GM08714 (cell line): ENCODE measurements around the gene CRYBA2.

Experiments
- H3K4me3 ChIP-seq: fragments of 200-500 bp; sonication (Bioruptor generic); 2 replicates; pipeline ENCODE4 v1.5.1; 2014; ENCODE audit warnings: mild to moderate bottlenecking, low read length, inconsistent platforms
- ZNF274 ChIP-seq: IDR thresholded peaks from 2 replicates; pipeline ENCODE4 v1.6.1; 2012; ENCODE audit warnings: mild to moderate bottlenecking, low read depth, low read length

CRYBA2 gene

DNA sequence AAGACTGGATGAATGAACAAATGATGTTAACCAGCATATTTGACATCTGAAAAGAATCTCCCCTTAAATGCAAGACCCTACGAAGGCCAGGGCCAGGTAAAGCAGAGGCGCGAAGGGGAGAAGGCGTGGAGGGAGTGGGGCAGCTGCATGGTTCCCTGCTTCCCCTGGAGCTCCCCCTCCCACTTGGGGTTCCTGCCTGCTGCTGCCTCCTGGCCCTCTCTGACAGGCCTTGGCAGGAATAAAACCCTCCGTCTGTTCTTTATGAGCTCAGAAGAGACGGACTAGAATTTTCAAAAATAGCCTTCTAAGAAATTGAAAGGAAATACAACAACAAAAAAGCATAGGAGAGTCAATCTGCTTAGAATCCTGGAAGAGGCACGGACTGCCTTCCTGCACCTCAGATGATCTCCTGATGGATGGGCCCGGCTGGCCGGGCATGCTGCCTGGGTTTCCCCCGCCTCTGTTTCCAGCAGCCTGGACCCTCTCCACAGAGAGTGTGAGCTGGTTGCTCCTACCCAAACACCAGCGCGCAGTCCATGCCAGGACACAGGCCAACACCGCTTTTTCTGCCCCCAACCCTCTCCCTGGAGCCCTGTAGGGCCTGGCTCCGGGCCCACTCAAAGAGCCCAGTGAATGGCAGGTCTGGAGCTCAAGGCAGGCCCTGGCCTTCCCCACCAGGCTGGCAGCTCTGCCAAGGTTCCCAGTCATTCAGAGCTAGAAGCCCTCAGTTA, 24.1 kb upstream of the CRYBA2 start:
- no peak overlapping the region for H3K4me3 ChIP-seq
- no peak for TF ChIP-seq ZNF274

DNA sequence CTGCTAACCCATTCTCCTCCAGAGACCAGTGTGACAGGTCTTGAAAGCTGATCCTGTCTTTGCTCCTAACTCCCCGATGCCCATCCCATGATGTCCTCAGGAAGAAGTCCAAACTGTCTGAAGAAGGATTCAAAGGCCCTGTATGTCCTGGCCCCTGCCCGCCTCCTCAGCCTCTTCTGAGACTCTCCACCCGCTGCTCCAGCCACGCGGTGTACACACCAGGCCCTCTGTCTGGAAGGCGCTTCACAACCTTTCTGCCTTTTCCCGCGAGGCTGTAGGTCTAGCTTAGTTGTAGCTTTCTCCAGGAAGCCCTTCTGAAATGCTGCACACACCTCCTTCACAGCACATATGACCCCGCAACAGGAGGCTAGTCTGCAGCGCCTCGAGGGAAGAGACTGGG, 23.5 kb upstream of the CRYBA2 start:
- no peak for TF ChIP-seq ZNF274
- H3K4me3 ChIP-seq, result no peak overlapping the region

GRCh38 chr2:219010873-219011272, 17.7 kb upstream of the CRYBA2 start:
- no peak for TF ChIP-seq ZNF274
- no peak overlapping the region for H3K4me3 ChIP-seq

DNA sequence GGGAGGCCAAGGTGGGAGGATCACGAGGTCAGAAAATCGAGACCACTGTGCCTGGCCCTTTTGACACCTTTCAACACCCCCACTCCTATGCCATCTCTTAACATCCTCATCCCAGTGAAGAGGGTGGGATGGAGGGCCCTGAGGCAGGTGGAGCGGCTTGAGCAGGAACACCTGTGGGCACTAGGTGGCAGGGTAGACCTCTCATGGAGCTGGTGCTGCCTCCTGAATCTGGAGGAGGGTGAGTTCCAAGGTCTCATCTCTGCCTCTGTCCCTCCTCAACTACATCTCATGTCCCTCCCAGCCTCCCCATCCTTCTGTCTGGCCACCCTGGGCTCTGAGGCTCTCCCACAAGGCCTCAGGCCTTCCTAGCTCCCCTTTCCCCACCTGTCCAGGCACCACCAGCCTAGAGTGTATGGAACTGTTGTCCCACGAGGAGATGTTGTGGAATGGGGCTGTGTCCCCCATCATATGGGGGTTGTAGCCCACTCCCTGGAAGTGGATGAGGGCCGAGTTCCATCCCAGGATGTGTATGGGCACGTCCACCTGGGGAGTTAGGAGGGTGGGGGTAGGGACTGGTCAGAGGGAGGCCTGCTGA, 17.0 kb upstream of the CRYBA2 start:
- H3K4me3 ChIP-seq, result no peak overlapping the region
- no peak for TF ChIP-seq ZNF274

- H3K4me3 ChIP-seq, result no peak overlapping the region
- no peak for TF ChIP-seq ZNF274
Measured at GRCh38 chr2:219009294-219009693, 16.1 kb upstream of the CRYBA2 start.

DNA sequence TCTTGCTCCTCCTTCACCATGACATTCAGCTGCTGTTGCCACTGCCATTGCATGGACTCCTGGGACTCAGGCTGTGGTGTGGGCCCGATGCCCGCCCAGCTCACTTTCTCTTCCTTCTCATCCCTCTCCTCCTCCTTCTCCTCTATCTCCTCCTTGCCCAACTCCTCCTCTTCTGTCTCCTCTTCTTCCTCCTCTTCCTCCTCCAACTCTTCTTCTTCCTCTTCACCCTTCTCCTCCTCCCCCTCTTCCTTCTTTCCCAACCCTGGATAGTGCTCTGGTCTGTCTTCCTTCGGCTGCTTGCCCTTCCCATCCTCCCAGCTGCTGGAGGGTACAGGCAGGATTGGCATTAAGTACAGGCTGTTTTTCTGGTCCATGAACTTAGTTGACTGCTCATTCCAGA, 10.8 kb upstream of the CRYBA2 start:
- no peak for TF ChIP-seq ZNF274
- no peak overlapping the region for H3K4me3 ChIP-seq

DNA sequence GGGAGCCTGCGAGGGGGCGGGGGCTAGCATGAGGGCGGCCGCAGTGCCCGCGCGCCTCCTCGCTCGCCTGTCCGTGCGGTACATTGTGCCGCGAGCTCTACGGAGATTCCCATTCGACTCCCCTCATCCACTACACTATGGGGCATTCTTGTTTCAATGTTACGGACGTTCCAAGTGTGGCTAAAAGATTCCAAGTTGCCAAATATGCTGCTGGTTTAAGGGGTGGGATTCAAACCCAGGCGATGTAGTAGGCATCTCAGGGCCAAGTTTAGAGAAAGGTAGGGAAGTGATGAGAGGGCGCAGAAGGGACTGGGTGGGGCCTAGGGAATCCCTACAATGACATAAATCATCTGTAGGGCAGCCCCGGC, 10.0 kb upstream of the CRYBA2 start:
- no peak overlapping the region for H3K4me3 ChIP-seq

GRCh38 chr2:219002395-219003266, 9.4 kb upstream of the CRYBA2 start:
- no peak overlapping the region for H3K4me3 ChIP-seq
- no peak for TF ChIP-seq ZNF274

More for the DNA sequence above, 10.0 kb upstream of the CRYBA2 start:
- no peak for TF ChIP-seq ZNF274

GRCh38 chr2:219001577-219002394, 8.6 kb upstream of the CRYBA2 start:
- H3K4me3 ChIP-seq, result no peak overlapping the region
- no peak for TF ChIP-seq ZNF274

DNA sequence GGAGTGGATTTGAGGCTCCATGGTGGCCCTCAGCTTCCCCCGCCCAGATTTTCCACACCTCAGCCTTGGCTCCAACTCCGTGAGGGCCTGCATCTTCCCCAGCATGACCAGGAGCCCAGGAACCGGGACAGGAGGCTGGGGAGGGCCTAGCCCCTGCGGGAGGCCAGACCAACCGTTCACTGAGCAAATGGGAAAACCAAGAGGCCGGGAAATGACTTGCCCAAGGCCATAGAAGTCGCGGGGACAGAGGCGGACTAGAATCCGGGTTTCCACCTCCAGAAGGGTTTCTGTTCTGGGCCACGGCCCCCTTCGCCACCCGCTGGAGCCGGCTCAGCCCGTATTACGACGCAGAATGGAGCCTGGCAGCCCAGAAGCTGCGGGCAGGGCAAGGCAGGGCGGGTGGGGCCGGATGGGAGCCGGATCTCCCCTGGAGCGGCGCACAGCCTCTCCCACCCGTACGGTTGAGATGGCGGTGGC, 7.9 kb upstream of the CRYBA2 start:
- no peak for TF ChIP-seq ZNF274
- no peak overlapping the region for H3K4me3 ChIP-seq

DNA sequence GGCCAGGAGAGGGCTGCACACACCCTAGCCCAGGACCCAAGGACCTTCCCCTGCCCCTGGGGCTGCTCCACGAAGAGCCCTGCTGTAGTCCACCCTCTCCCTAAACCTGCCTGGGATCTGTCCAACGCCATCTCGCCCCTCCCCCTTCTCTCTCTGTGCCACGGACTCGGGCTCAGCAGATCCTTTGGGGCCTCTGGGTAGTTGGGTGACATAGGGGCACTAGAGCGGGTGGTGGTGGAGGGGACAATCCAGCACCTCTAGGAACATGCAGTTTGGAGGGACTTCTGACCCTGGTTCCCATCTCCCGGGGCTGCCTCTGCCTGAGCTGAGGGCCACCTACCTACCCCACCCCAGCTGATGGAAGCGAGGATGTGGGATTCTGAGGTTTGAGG, 7.3 kb upstream of the CRYBA2 start:
- no peak overlapping the region for H3K4me3 ChIP-seq
- no peak for TF ChIP-seq ZNF274

- H3K4me3 ChIP-seq, result no peak overlapping the region
- TF ChIP-seq ZNF274, result no peak
Measured at GRCh38 chr2:218999881-219000568, 6.8 kb upstream of the CRYBA2 start.
